H1 (cell line): ENCODE measurements around the gene DPYSL4. TPM values are rescaled to one million over a fixed set of nuclear protein-coding genes. Genes with fewer than 3 reads are reported as not detected.

Experiments used
- CTCF ChIA-PET: fragments of 300-600 bp; sonication (Branson Sonifier 250); formaldehyde crosslinking; loops from one replicate; lab custom pipeline; 2021; ENCODE audit not compliant: partially characterized antibody; lab: Charles Lee
- POLR2A ChIA-PET: fragments of 300-600 bp; sonication (Branson Sonifier 250); formaldehyde crosslinking; loops from one replicate; lab custom pipeline; 2021; ENCODE audit warnings: inconsistent platforms; ENCODE audit not compliant: partially characterized antibody; lab: Charles Lee
- DNase-seq, 2 experiments: peaks; one replicate each; pipeline versions ENCODE4 v3.0.0 to v3.0.0-alpha.2; 2010 to 2022; ENCODE audit warnings: low spot score in 2 of 2, low read depth in 1 of 2, mixed read lengths in 1 of 2
- FAIRE-seq: peaks from 2 replicates; lab custom pipeline; 2011; peaks lifted over from hg19 to GRCh38; lab: Jason Lieb, UNC
- H2AFZ ChIP-seq: 2 replicates; pipeline ENCODE4 v1.8.1; 2012; ENCODE audit warnings: low read length, inconsistent platforms
- H2AK5ac ChIP-seq: 2 replicates; pipeline ENCODE4 v1.6.1; 2013; ENCODE audit warnings: low read depth, low read length
- H2BK120ac ChIP-seq: replicated peaks from 2 replicates; pipeline ENCODE3; 2013; ENCODE audit warnings: low read depth, low read length, inconsistent platforms
- H2BK12ac ChIP-seq: 2 replicates; pipeline ENCODE4 v1.6.1; 2013; ENCODE audit warnings: low read depth, low read length
- H2BK15ac ChIP-seq: 2 replicates; pipeline ENCODE4 v1.6.1; 2013; ENCODE audit warnings: low read length
- H2BK20ac ChIP-seq: 2 replicates; pipeline ENCODE4 v1.6.1; 2013; ENCODE audit warnings: low read length
- H2BK5ac ChIP-seq: 2 replicates; pipeline ENCODE4 v1.6.1; 2013; ENCODE audit warnings: low read depth, low read length
- H3K14ac ChIP-seq: 2 replicates; pipeline ENCODE4 v1.6.1; 2013; ENCODE audit warnings: inconsistent platforms; ENCODE audit not compliant: insufficient read length
- H3K18ac ChIP-seq: 2 replicates; pipeline ENCODE4 v1.6.1; 2013; ENCODE audit warnings: low read length; ENCODE audit errors: extremely low read depth
- H3K23ac ChIP-seq: 2 replicates; pipeline ENCODE4 v1.6.1; 2013; ENCODE audit warnings: inconsistent platforms; ENCODE audit not compliant: insufficient read length
- H3K23me2 ChIP-seq: 2 replicates; pipeline ENCODE4 v1.6.1; 2013; ENCODE audit warnings: low read depth, low read length
- H3K27ac ChIP-seq: 2 replicates; pipeline ENCODE4 v1.6.1; 2011; ENCODE audit warnings: low read depth, low read length, inconsistent platforms
- H3K27me3 ChIP-seq, 4 experiments: replicated peaks in 1 of 4; 1 replicate in 1 of 4; 2 replicates in 3 of 4; pipeline versions ENCODE4 v1.6.1 to v1.8.1; 2011 to 2013; ENCODE audit warnings: low read length in 3 of 4, mild to moderate bottlenecking in 3 of 4, inconsistent platforms in 2 of 4, mixed read lengths in 2 of 4, moderate library complexity in 1 of 4; ENCODE audit not compliant: control insufficient read depth in 3 of 4, insufficient read depth in 3 of 4; ENCODE audit errors: extremely low read depth in 1 of 4
- H3K36me3 ChIP-seq, 4 experiments: 2 replicates each; pipeline versions ENCODE4 v1.6.1 to v1.8.1; 2011 to 2013; ENCODE audit warnings: mild to moderate bottlenecking in 4 of 4, low read length in 3 of 4, moderate library complexity in 2 of 4, control low read depth in 1 of 4, inconsistent platforms in 1 of 4; ENCODE audit not compliant: insufficient read depth in 4 of 4, control insufficient read depth in 2 of 4
- H3K4ac ChIP-seq: replicated peaks from 2 replicates; pipeline ENCODE3; 2013; ENCODE audit warnings: low read length, low read depth, mixed read lengths, inconsistent platforms; ENCODE audit not compliant: insufficient read length
- H3K4me1 ChIP-seq, 4 experiments: replicated peaks in 1 of 4; 1 replicate in 1 of 4; 2 replicates in 3 of 4; pipeline versions ENCODE4 v1.6.1 to v1.8.1; 2011 to 2013; ENCODE audit warnings: low read length in 3 of 4, inconsistent platforms in 2 of 4, mixed read lengths in 1 of 4; ENCODE audit not compliant: insufficient read depth in 4 of 4, control insufficient read depth in 3 of 4
- H3K4me2 ChIP-seq, 2 experiments: 2 replicates each; pipeline versions ENCODE4 v1.6.1 to v1.8.1; 2011 to 2013; ENCODE audit warnings: low read depth in 2 of 2, low read length in 2 of 2, control low read depth in 1 of 2, inconsistent platforms in 1 of 2, mild to moderate bottlenecking in 1 of 2; ENCODE audit not compliant: insufficient read depth in 1 of 2
- H3K4me3 ChIP-seq, 4 experiments: fragments of 200-600, 300-600 bp in 1 of 4; sonication (generic), shearing (Covaris generic), sonication (Bioruptor Twin) in 1 of 4; 2 replicates each; pipeline versions ENCODE4 v1.5.1 to v1.8.1; 2011 to 2016; ENCODE audit warnings: low read length in 4 of 4, low read depth in 3 of 4, control low read depth in 2 of 4, inconsistent platforms in 2 of 4, mild to moderate bottlenecking in 2 of 4, mixed read lengths in 1 of 4, moderate library complexity in 1 of 4; ENCODE audit not compliant: insufficient read depth in 2 of 4; ENCODE audit errors: extremely low read depth in 1 of 4
- H3K56ac ChIP-seq: replicated peaks from 2 replicates; pipeline ENCODE3; 2013; ENCODE audit warnings: low read depth, mild to moderate bottlenecking, mixed read lengths, low read length, inconsistent platforms; ENCODE audit not compliant: insufficient read length
- H3K79me1 ChIP-seq: 2 replicates; pipeline ENCODE4 v1.6.1; 2013; ENCODE audit warnings: low read depth, low read length, control low read depth
- H3K79me2 ChIP-seq, 2 experiments: 2 replicates each; pipeline versions ENCODE4 v1.6.1 to v1.8.1; 2012 to 2013; ENCODE audit warnings: low read length in 2 of 2, mild to moderate bottlenecking in 2 of 2, inconsistent platforms in 1 of 2; ENCODE audit not compliant: insufficient read depth in 2 of 2, control insufficient read depth in 1 of 2
- H3K9ac ChIP-seq, 4 experiments: replicated peaks in 1 of 4; 1 replicate in 1 of 4; 2 replicates in 3 of 4; pipeline versions ENCODE4 v1.6.1 to v1.8.1; 2011 to 2013; ENCODE audit warnings: low read depth in 3 of 4, low read length in 3 of 4, control low read depth in 2 of 4, mild to moderate bottlenecking in 2 of 4, moderate library complexity in 2 of 4, inconsistent platforms in 1 of 4; ENCODE audit errors: extremely low read depth in 1 of 4
- H3K9me3 ChIP-seq, 2 experiments: 2 replicates each; pipeline versions ENCODE4 v1.6.1 to v1.8.1; 2012 to 2013; ENCODE audit warnings: mild to moderate bottlenecking in 2 of 2, moderate library complexity in 2 of 2, control low read depth in 1 of 2, inconsistent platforms in 1 of 2, low read depth in 1 of 2, low read length in 1 of 2, mixed read lengths in 1 of 2; ENCODE audit not compliant: insufficient read depth in 2 of 2
- H4K20me1 ChIP-seq, 2 experiments: replicated peaks in 1 of 2; 2 replicates each; pipeline versions ENCODE3 to v1.8.1; 2011 to 2013; ENCODE audit warnings: inconsistent platforms in 2 of 2, low read length in 2 of 2, mild to moderate bottlenecking in 1 of 2; ENCODE audit not compliant: insufficient read depth in 2 of 2, control insufficient read depth in 1 of 2
- H4K5ac ChIP-seq: 2 replicates; pipeline ENCODE4 v1.6.1; 2013; ENCODE audit warnings: low read length, low read depth, mixed read lengths, inconsistent platforms; ENCODE audit not compliant: insufficient read length
- H4K8ac ChIP-seq: 2 replicates; pipeline ENCODE4 v1.8.0; 2013; ENCODE audit warnings: mild to moderate bottlenecking, moderate library complexity, low read length, inconsistent platforms; ENCODE audit not compliant: insufficient read depth; ENCODE audit errors: extremely low read depth
- H4K91ac ChIP-seq: replicated peaks from 2 replicates; pipeline ENCODE3; 2013; ENCODE audit warnings: low read length, mixed read lengths, inconsistent platforms; ENCODE audit not compliant: insufficient read length
- ASH2L ChIP-seq: fragments of 200-600, 300-600 bp; sonication (generic); IDR thresholded peaks from one replicate; pipeline ENCODE4 v1.7.1; 2017; ENCODE audit warnings: low read length
- EGR1 ChIP-seq: IDR thresholded peaks from 2 replicates; pipeline ENCODE4 v1.6.1; 2011; ENCODE audit warnings: low read depth, low read length, borderline replicate concordance
- GABPA ChIP-seq: IDR thresholded peaks from 2 replicates; pipeline ENCODE4 v1.6.1; 2011; ENCODE audit warnings: mild to moderate bottlenecking, low read length, moderate library complexity, borderline replicate concordance; ENCODE audit not compliant: insufficient read depth
- JUND ChIP-seq: IDR thresholded peaks from 2 replicates; pipeline ENCODE4 v1.6.1; 2011; ENCODE audit warnings: mild to moderate bottlenecking, improper control_type of control experiment, low read length
- POU5F1 ChIP-seq: IDR thresholded peaks from 2 replicates; pipeline ENCODE4 v1.6.1; 2011; ENCODE audit warnings: low read depth, mild to moderate bottlenecking, low read length, moderate library complexity
- RFX5 ChIP-seq: IDR thresholded peaks from 2 replicates; pipeline ENCODE4 v1.6.1; 2011; ENCODE audit warnings: low read depth, low read length, improper control_type of control experiment, borderline replicate concordance
- SIN3A ChIP-seq, 2 experiments: IDR thresholded peaks in 1 of 2; conservative IDR thresholded peaks in 1 of 2; 2 replicates each; pipeline ENCODE4 v1.6.1; 2011 to 2012; ENCODE audit warnings: low read length in 2 of 2, improper control_type of control experiment in 1 of 2, low read depth in 1 of 2, mild to moderate bottlenecking in 1 of 2
- SP1 ChIP-seq: IDR thresholded peaks from 2 replicates; pipeline ENCODE4 v1.6.1; 2011; ENCODE audit warnings: low read depth, low read length
- SUZ12 ChIP-seq: fragments of 200-600 bp; sonication (generic); IDR thresholded peaks from 2 replicates; pipeline ENCODE4 v1.6.1; 2012; ENCODE audit warnings: mild to moderate bottlenecking, inconsistent platforms, low read length, moderate library complexity, mixed read lengths
- TAF7 ChIP-seq: optimal IDR thresholded peaks from 2 replicates; pipeline ENCODE3; 2011; ENCODE audit warnings: low read depth, mild to moderate bottlenecking, inconsistent platforms, low read length, moderate library complexity, borderline replicate concordance
- TBP ChIP-seq: IDR thresholded peaks from 2 replicates; pipeline ENCODE4 v1.6.1; 2011; ENCODE audit warnings: low read depth, low read length, improper control_type of control experiment
- WGBS, 2 experiments: shearing (Covaris generic) in 1 of 2; methylation state at CpG; one replicate each; pipeline versions ENCODE4 v1.1.6 to v1.1.7; 2013 to 2015; ENCODE audit warnings: low lambda C conversion rate in 2 of 2, mixed read lengths in 2 of 2, inconsistent platforms in 1 of 2, low coverage in 1 of 2, missing lambda C conversion rate in 1 of 2; ENCODE audit not compliant: insufficient replicate concordance in 2 of 2, insufficient coverage in 1 of 2, insufficient read length in 1 of 2; ENCODE audit errors: extremely low coverage in 1 of 2, missing lambda C conversion rate in 1 of 2; 5-methylcytosine and 5-hydroxymethylcytosine counted together
- polyA plus RNA-seq, 7 experiments: library from polyadenylated mRNA; depleted of rRNA in 3 of 7; stranded (reverse) in 5 of 7; unstranded in 2 of 7; fragments of >200 nt in 5 of 7; fragments of 200-250 nt in 2 of 7; gene quantifications; 1 replicate in 5 of 7; 2 replicates in 1 of 7; 4 replicates in 1 of 7; pipeline versions ENCODE4 v1.2.1 to v1.2.3, GENCODE V29; 2011 to 2013; ENCODE audit warnings: missing spikeins in 2 of 7, mixed read lengths in 2 of 7
- total RNA-seq: library from RNA; stranded (reverse); fragmentation: NEBNext Ultra II Directional; extraction: Animal tissue kit (Norgen Biotek cat#: 25700); gene quantifications from 2 replicates; pipeline ENCODE4 v1.2.1, GENCODE V29; 2021
- TF ChIP-seq, protein P1 (sequence below): IDR thresholded peaks from 2 replicates; pipeline ENCODE4 v1.6.1; 2012; ENCODE audit warnings: low read length, inconsistent platforms

Gene DPYSL4
- total and polyA plus RNA-seq, 2 of the 8 experiments (the other 6 are each of a cell fraction or from before 2014, with no cell fraction given) = 12.9 to 15.2 TPM

DNA sequence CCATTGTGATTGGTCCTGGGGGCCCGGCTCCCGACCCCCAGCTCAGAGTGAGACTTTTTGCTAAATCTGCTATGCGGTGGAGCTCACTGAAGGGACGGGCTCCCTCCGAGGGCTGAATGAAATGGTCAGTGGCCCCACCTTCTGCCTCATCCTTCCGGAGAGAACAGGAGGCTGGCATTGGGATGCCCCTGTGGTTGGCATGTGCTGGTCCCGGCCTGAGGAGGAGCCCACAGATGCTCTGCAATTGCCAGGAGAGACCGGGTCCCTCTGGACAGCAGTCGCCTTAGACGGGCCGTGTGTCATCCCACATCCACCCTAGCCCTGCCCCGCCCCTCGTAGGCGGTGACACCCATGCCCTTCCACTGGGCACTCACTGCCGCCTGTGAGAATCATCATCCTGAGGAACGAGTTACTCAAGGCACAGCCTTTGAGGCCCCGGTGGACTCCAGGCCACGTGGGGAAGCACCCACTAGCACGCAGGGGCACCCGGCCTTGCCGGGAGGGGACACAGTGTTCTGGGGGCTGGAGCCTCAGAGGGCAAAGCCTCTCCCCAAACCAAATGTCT, 21.2 kb upstream of the DPYSL4 start:
- Histone ChIP-seq H4K8ac (no peak overlapping the region; the same call in 1 of the 2 replicates), H3K79me2 (no peaks in the 10 kb centered on the region), H2BK15ac (no peak overlapping the region), H3K18ac (no peak overlapping the region), H3K4me3 (no peak overlapping the region), H4K20me1 (no peaks in the 10 kb centered on the region), H2AK5ac (no peak overlapping the region), H2BK120ac (no peak overlapping the region), H3K4ac (no peak overlapping the region), H3K14ac (no peak overlapping the region), H3K27ac (no peak overlapping the region), H2BK5ac (no peak overlapping the region), H3K9me3 (no peaks in the 10 kb centered on the region), H3K79me1 (no peaks in the 10 kb centered on the region), H3K9ac (no peak overlapping the region), H4K91ac (no peak overlapping the region), H2AFZ (no peak overlapping the region), H3K36me3 (no peaks in the 10 kb centered on the region), H3K56ac (no peak overlapping the region), H3K23ac (no peak overlapping the region), H3K4me1 (peaks cover 0 to 17% (median 12%) of the 10 kb centered on the region in 4 experiments; a peak in 6 of 7 replicates), H3K23me2 (peaks cover 4% of the 10 kb centered on the region; the same call in 1 of the 2 replicates), H2BK20ac (no peak overlapping the region), H4K5ac (no peak overlapping the region), H2BK12ac (no peak overlapping the region), H3K27me3 (no peaks in the 10 kb centered on the region; a peak in 1 of 7 replicates), H3K4me2 (no peak overlapping the region)
- POLR2A ChIA-PET = interaction anchor here (1.1 kb wide), 1 partner anchor 10 kb away, joined by 4 read pairs; no protein-coding TSS in a partner anchor
- CTCF ChIA-PET = interaction anchor here (0.7 to 1.4 kb wide), 3 partner anchors 13 to 138 kb away, joined by 3 read pairs; no protein-coding TSS in a partner anchor
- DNase-seq (no peak), FAIRE-seq (no peak)
- TF ChIP-seq EGR1 (no peak), RFX5 (no peak), GABPA (no peak), SUZ12 (no peak), SIN3A (conservative IDR thresholded peaks at IDR 0.05 in 1 of 2, IDR thresholded peaks at IDR 0.05 in 1 of 2; ENCODE audit: low read depth in 1 of 2, low read length in 2 of 2) (no peak), TAF7 (no peak), TBP (no peak), JUND (no peak), SP1 (no peak), POU5F1 (no peak), ASH2L (no peak)
- TF ChIP-seq, protein P1, sequence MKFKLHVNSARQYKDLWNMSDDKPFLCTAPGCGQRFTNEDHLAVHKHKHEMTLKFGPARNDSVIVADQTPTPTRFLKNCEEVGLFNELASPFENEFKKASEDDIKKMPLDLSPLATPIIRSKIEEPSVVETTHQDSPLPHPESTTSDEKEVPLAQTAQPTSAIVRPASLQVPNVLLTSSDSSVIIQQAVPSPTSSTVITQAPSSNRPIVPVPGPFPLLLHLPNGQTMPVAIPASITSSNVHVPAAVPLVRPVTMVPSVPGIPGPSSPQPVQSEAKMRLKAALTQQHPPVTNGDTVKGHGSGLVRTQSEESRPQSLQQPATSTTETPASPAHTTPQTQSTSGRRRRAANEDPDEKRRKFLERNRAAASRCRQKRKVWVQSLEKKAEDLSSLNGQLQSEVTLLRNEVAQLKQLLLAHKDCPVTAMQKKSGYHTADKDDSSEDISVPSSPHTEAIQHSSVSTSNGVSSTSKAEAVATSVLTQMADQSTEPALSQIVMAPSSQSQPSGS = no peak
- 90% methylated on average over 17 of the region's 21 CpGs; no CpG with 5 or more reads in 1 of the 2 experiments for WGBS, 2 experiments
